Body of pancreas (tissue), 4 donors: ENCODE data around the gene SUMO2. TPM values are rescaled to one million over a fixed set of nuclear protein-coding genes. Genes with fewer than 3 reads are reported as not detected.

Source experiments
- ATAC-seq: fragments of 150-250 bp; one replicate; pipeline ENCODE4 v1.9.1; 2016
- DNase-seq, 4 donors: peaks; one replicate each; pipeline ENCODE4 v3.0.0-alpha.2; 2019
- H3K27ac ChIP-seq, 4 donors: fragments of 200-600 bp; sonication (generic); 1 replicate in 3 of 4; 2 replicates in 1 of 4; pipeline versions ENCODE4 v1.5.1 to v1.6.1; 2016 to 2019; ENCODE audit warnings: mild to moderate bottlenecking in 1 of 4, mixed read lengths in 1 of 4, moderate library complexity in 1 of 4
- H3K27me3 ChIP-seq, 2 donors: fragments of 200-600 bp; sonication (generic); one replicate each; pipeline ENCODE4 v1.6.0; 2016; ENCODE audit warnings: mild to moderate bottlenecking in 1 of 2
- H3K36me3 ChIP-seq, 2 donors: fragments of 200-600 bp; sonication (generic); replicated peaks in 1 of 2; 2 replicates each; pipeline ENCODE4 v1.5.1; 2016; ENCODE audit warnings: low read depth in 2 of 2; ENCODE audit not compliant: insufficient read depth in 1 of 2
- H3K4me1 ChIP-seq: fragments of 200-600 bp; sonication (generic); one replicate; pipeline ENCODE4 v1.6.0; 2016
- H3K4me3 ChIP-seq, 2 donors: fragments of 200-600 bp; sonication (generic); 1 replicate in 1 of 2; 2 replicates in 1 of 2; pipeline ENCODE4 v1.5.1; 2016 to 2019
- H3K9me3 ChIP-seq, 3 donors: fragments of 200-600 bp; sonication (generic); 1 replicate in 2 of 3; 2 replicates in 1 of 3; pipeline ENCODE4 v1.5.1; 2016
- POLR2A ChIP-seq, 3 donors: fragments of 450-650 bp; IDR thresholded peaks; one replicate each; pipeline ENCODE4 v1.6.1; 2016; ENCODE audit warnings: antibody characterized with exemption in 3 of 3, mild to moderate bottlenecking in 2 of 3
- WGBS, 2 donors: methylation state at CpG; one replicate each; pipeline ENCODE4 v1.1.5; 2017; 5-methylcytosine and 5-hydroxymethylcytosine counted together
- intact Hi-C: fragments of 100-400 bp; cut with DNase I; formaldehyde crosslinking; loops from one replicate; pipeline ENCODE4 v1.15.1; 2023
- total RNA-seq, 2 donors: library from RNA; depleted of rRNA; stranded (reverse); fragments of >200 nt; gene quantifications; one replicate each; pipeline ENCODE4 v1.1.0, GENCODE V29; 2016
- TF ChIP-seq, protein P1 (sequence below), 7 experiments: fragments of 450-650 bp in 4 of 7; fragments of 200-600 bp in 3 of 7; sonication (generic) in 3 of 7; IDR thresholded peaks; one replicate each; pipeline ENCODE4 v1.5.1; 2016 to 2019; ENCODE audit warnings: antibody characterized with exemption in 7 of 7

SUMO2 gene
- total RNA-seq, 2 donors from 2014 or later = 25.1 to 25.2 TPM

DNA sequence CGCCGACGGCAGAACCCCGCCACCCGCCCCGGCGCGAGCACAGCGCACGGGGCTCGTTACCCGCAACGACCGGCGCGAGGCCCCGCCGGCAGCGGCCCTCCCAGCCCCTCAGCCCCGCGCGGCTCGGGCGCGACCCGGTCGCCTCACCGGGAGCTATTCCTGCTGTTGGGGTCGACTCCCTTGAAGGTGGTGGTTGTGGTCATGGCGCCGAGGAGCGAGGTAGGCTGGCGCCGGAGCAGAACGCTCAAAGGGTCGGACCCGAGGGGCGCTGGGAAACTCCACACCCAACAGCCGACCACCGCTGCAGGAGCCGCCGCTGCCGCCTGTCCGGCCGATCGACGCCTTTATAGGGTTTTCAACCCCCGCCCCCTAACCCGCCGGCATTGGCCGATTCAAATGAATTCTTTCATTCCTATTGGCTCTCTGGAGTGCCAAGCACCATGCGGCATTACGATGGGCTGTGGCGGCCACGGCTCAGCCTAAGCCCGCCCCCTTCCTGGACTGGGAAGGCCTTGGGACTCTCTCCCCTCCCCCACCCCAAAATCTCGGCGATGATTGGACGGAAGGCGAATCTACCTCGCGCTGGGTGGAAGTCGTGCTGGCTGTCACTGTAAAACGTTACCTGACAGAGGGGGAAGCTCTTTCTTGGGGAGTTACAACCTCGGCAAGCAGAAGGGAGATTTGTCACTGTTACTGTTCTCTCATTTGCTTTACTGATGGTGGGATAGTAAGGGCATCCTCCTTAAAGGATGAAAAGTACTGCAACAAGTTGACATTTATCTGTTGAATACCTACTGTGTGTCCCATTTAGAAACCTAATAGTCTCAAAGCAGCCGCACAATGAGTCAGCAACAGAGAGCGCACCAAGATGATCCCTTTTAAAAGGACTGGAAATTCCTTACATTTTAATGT lies 28.3 kb downstream of the SUMO2 start, which contains the start of gene JPT1:
TSS of gene JPT1 (minus strand) at position 318 of the 912 bp plus-strand sequence. CDS start at position 203, 115 bp downstream.
- no peaks in the 10 kb centered on the region for H3K27me3 ChIP-seq

DNA sequence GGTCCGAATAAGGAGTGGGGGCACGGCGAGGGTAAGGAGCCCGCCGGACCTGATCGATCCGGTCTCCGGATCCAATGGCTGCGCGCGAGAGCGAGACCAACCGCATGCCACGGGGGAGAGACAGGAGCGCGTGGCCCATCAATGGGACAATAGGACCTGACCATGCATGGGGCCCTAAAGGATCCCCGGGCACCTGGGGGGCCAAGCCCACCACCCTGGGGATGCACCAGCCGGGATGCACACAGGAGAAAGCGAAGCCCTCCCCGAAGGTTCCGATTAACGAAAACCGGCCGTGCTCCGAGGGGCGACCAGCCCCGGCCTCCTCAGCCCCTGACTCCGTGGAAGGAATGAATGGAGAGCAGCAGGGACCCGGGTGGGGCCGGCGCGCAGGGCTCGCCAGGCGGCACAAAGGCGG lies 29.0 kb downstream of the SUMO2 start:
- intact Hi-C loops = no loop called here
- DNase-seq (peak in 2 of 4 donors; percentile 23 to 30), ATAC-seq (peak; percentile 4)
- peak overlapping the region in 3 of 4 donors; percentile 21 to 81 (median 79) for H3K27ac ChIP-seq
- no peak for TF ChIP-seq POLR2A (IDR thresholded peaks at IDR 0.05)
- TF ChIP-seq, protein P1, sequence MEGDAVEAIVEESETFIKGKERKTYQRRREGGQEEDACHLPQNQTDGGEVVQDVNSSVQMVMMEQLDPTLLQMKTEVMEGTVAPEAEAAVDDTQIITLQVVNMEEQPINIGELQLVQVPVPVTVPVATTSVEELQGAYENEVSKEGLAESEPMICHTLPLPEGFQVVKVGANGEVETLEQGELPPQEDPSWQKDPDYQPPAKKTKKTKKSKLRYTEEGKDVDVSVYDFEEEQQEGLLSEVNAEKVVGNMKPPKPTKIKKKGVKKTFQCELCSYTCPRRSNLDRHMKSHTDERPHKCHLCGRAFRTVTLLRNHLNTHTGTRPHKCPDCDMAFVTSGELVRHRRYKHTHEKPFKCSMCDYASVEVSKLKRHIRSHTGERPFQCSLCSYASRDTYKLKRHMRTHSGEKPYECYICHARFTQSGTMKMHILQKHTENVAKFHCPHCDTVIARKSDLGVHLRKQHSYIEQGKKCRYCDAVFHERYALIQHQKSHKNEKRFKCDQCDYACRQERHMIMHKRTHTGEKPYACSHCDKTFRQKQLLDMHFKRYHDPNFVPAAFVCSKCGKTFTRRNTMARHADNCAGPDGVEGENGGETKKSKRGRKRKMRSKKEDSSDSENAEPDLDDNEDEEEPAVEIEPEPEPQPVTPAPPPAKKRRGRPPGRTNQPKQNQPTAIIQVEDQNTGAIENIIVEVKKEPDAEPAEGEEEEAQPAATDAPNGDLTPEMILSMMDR (IDR thresholded peaks at IDR 0.05) = no peak
- peak overlapping the region; percentile 44 to 66 for H3K4me3 ChIP-seq
- WGBS, 2 donors = 0 to 1% methylated on average over 3 to 34 of the region's 35 CpGs
- H3K4me1 ChIP-seq = peaks cover 16% of the 10 kb centered on the region
- no peaks in the 10 kb centered on the region for H3K36me3 ChIP-seq
- no peaks in the 10 kb centered on the region for H3K27me3 ChIP-seq
- H3K9me3 ChIP-seq = no peaks in the 10 kb centered on the region

More for the DNA sequence above, 28.3 kb downstream of the SUMO2 start, which contains the start of gene JPT1:
- Histone ChIP-seq H3K9me3 (no peaks in the 10 kb centered on the region), H3K4me1 (peaks cover 16% of the 10 kb centered on the region), H3K36me3 (no peaks in the 10 kb centered on the region), H3K4me3 (peak within 1 kb of the TSS; percentile 44 to 66), H3K27ac (peak within 1 kb of the TSS; percentile 13 to 81 (median 50))
- ATAC-seq = peak; percentile 100
- DNase-seq = peak; percentile 98 to 99 (median 99)
- TF ChIP-seq POLR2A (IDR thresholded peaks at IDR 0.05) = peak; percentile 98 to 99 (median 99)
- TF ChIP-seq, protein P1 (IDR thresholded peaks at IDR 0.05) = peak in 1 of 7 experiments; percentile 8
- intact Hi-C loops = no loop called here
- 2 to 13% methylated on average over 11 to 62 of the region's 67 CpGs for WGBS, 2 donors

DNA sequence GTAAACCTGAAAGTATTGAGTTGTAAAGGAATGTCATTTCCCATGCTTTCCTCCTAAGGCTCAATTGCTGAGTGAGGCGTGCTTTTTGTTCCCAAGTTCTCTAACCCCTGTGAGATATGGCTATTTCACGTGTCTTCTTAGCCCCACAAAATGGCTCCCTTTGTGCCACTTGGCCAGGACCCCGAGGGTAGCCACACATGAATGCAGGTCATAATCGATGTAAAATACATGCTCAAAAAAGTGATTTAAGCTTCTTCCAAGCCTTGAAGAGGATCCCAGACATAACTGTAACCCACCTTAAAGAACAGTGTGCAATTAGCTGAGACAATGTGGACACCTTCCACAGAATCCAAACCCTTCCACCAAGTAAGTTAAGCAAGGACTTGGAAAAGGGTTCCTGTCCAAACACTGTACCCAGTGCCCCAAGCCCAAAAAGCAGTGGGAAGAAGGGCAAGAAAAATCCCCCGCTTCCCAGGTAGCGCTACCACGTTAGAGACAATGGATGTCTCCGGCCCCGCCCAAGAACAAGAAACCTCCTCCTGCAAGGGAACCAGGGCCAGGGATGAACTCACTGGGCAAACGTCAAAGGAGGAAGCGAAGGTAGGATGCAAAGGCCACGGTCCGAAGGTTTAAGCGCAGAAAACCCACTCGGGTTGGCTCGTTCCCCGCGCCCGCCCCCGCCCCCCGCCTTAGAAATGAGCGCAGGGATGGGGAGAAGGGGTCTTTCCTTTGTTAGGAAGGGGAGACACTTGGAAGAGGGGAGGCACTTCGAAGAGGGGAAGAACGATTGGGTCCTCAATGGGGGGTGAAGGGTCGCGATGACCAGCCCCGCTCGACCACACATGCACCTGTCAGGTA lies 29.6 kb downstream of the SUMO2 start:
- Histone ChIP-seq H3K27me3 (no peaks in the 10 kb centered on the region), H3K4me1 (peaks cover 16% of the 10 kb centered on the region), H3K4me3 (peak overlapping the region in 1 of 2 donors; percentile 66), H3K27ac (no peak overlapping the region), H3K36me3 (no peaks in the 10 kb centered on the region), H3K9me3 (no peaks in the 10 kb centered on the region)
- DNase-seq (peak; percentile 18 to 24 (median 22)), ATAC-seq (no peak)
- intact Hi-C loops = no loop called here
- 11 to 12% methylated on average over 22 to 28 of the region's 28 CpGs for WGBS, 2 donors
- TF ChIP-seq, protein P1 (IDR thresholded peaks at IDR 0.05) = no peak
- TF ChIP-seq POLR2A (IDR thresholded peaks at IDR 0.05) = no peak

DNA sequence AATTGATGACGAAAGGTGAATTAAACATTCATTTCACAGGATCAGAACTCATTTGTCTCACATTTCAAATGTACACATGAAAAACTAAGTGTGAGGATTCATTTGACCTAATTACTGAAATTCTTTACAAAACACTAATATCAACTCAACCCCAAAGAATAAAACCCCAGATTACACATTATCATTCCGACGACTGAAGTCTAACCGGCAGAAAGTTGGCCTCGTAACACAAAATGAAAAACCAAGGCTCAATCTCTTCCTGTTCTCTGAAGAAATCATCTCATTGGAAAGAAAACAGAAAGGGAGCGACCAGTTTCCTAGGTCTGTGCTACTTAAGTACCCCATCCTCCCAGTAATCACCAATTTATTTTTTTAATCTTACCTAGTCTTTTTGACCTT lies 30.2 kb downstream of the SUMO2 start:
- Histone ChIP-seq H3K27ac (no peak overlapping the region), H3K27me3 (no peaks in the 10 kb centered on the region), H3K9me3 (no peaks in the 10 kb centered on the region), H3K36me3 (no peaks in the 10 kb centered on the region), H3K4me3 (no peak overlapping the region), H3K4me1 (peaks cover 19% of the 10 kb centered on the region)
- WGBS, 2 donors = 80 to 89% methylated on average over 6 of the region's 6 CpGs
- DNase-seq = no peak
- intact Hi-C loops = no loop called here
- TF ChIP-seq POLR2A (IDR thresholded peaks at IDR 0.05) = no peak
- TF ChIP-seq, protein P1 (IDR thresholded peaks at IDR 0.05) = no peak
- no peak for ATAC-seq
